Breast epithelium (tissue), 4 donors: ENCODE measurements around the gene GAD2. TPM values are rescaled to one million over a fixed set of nuclear protein-coding genes. Genes with fewer than 3 reads are reported as not detected.
A peak's percentile ranks its signal among the peaks of the same experiment; 100 is the strongest.
"Not testable (repeated sequence)": the region's sequence is repeated elsewhere in the genome, so short reads cannot be mapped to it uniquely, and the experiment has no call there.

Experiments
- DNase-seq, 2 donors: peaks; one replicate each; pipeline ENCODE4 v3.0.0-alpha.2; 2019; ENCODE audit warnings: low spot score in 2 of 2
- H3K27ac ChIP-seq, 2 donors: fragments of 200-600 bp; sonication (generic) in 1 of 2; one replicate each; pipeline ENCODE4 v1.5.1; 2016 to 2019; ENCODE audit warnings: mild to moderate bottlenecking in 1 of 2
- H3K27me3 ChIP-seq, 2 donors: fragments of 200-600 bp; sonication (generic) in 1 of 2; one replicate each; pipeline versions ENCODE4 v1.5.1 to v1.6.0; 2017 to 2019; ENCODE audit warnings: control low read depth in 1 of 2, mild to moderate bottlenecking in 1 of 2
- H3K36me3 ChIP-seq: fragments of 200-600 bp; one replicate; pipeline ENCODE4 v1.5.1; 2019
- H3K4me1 ChIP-seq, 2 donors: fragments of 200-600 bp; sonication (generic); one replicate each; pipeline ENCODE4 v1.5.1; 2016 to 2019; ENCODE audit warnings: control low read depth in 1 of 2
- H3K4me3 ChIP-seq, 3 donors: fragments of 200-600 bp; sonication (generic); 1 replicate in 2 of 3; 2 replicates in 1 of 3; pipeline ENCODE4 v1.5.1; 2016 to 2019; ENCODE audit warnings: mild to moderate bottlenecking in 3 of 3, moderate library complexity in 2 of 3
- H3K9me3 ChIP-seq, 2 donors: fragments of 200-600 bp; sonication (generic) in 1 of 2; one replicate each; pipeline ENCODE4 v1.5.1; 2016 to 2019; ENCODE audit warnings: control low read depth in 1 of 2
- POLR2A ChIP-seq: fragments of 450-650 bp; IDR thresholded peaks from one replicate; pipeline ENCODE4 v1.6.1; 2016; ENCODE audit warnings: antibody characterized with exemption, mild to moderate bottlenecking, moderate library complexity
- POLR2AphosphoS5 ChIP-seq, 3 donors: sonication (generic); formaldehyde crosslinking; IDR thresholded peaks; one replicate each; pipeline ENCODE4 v1.6.1; 2017; ENCODE audit warnings: antibody characterized with exemption in 3 of 3
- intact Hi-C: fragments of 100-400 bp; cut with DNase I; formaldehyde crosslinking; loops from one replicate; pipeline ENCODE4 v1.15.1; 2023; ENCODE audit warnings: low total_unique reads
- total RNA-seq, 3 donors: library from RNA; depleted of rRNA; stranded (reverse); fragments of >200 nt; gene quantifications; one replicate each; pipeline ENCODE4 v1.1.0, GENCODE V29; 2016
- TF ChIP-seq, protein P1 (sequence below), 3 donors: fragments of 450-650 bp; IDR thresholded peaks; one replicate each; pipeline ENCODE4 v1.5.1; 2016 to 2017; ENCODE audit warnings: antibody characterized with exemption in 3 of 3, mild to moderate bottlenecking in 3 of 3, moderate library complexity in 3 of 3

Gene GAD2
- total RNA-seq, 3 donors from 2014 or later: not detected

- H3K4me3 ChIP-seq: no peak overlapping the region
- no peaks in the 10 kb centered on the region for H3K27me3 ChIP-seq
- peaks cover 0 to 16% of the 10 kb centered on the region in 2 donors for H3K9me3 ChIP-seq
- no peaks in the 10 kb centered on the region for H3K4me1 ChIP-seq
- intact Hi-C loops: no loop called here
- DNase-seq: no peak
- H3K27ac ChIP-seq: no peak overlapping the region
- TF ChIP-seq POLR2AphosphoS5 (IDR thresholded peaks at IDR 0.05): no peak
- TF ChIP-seq POLR2A: no peak
- TF ChIP-seq, protein P1, sequence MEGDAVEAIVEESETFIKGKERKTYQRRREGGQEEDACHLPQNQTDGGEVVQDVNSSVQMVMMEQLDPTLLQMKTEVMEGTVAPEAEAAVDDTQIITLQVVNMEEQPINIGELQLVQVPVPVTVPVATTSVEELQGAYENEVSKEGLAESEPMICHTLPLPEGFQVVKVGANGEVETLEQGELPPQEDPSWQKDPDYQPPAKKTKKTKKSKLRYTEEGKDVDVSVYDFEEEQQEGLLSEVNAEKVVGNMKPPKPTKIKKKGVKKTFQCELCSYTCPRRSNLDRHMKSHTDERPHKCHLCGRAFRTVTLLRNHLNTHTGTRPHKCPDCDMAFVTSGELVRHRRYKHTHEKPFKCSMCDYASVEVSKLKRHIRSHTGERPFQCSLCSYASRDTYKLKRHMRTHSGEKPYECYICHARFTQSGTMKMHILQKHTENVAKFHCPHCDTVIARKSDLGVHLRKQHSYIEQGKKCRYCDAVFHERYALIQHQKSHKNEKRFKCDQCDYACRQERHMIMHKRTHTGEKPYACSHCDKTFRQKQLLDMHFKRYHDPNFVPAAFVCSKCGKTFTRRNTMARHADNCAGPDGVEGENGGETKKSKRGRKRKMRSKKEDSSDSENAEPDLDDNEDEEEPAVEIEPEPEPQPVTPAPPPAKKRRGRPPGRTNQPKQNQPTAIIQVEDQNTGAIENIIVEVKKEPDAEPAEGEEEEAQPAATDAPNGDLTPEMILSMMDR (IDR thresholded peaks at IDR 0.05): peak in 2 of 3 donors; percentile 38 to 59
- H3K36me3 ChIP-seq: no peaks in the 10 kb centered on the region
Observed at GRCh38 chr10:26334932-26335573, 118.5 kb downstream of the GAD2 start.

GRCh38 chr10:26335574-26336093, 119.1 kb downstream of the GAD2 start:
- TF ChIP-seq POLR2AphosphoS5 (IDR thresholded peaks at IDR 0.05) (no peak), POLR2A (no peak)
- TF ChIP-seq, protein P1 (IDR thresholded peaks at IDR 0.05): no peak
- Histone ChIP-seq H3K9me3 (peaks cover 0 to 16% of the 10 kb centered on the region in 2 donors), H3K36me3 (no peaks in the 10 kb centered on the region), H3K4me1 (no peaks in the 10 kb centered on the region), H3K4me3 (no peak overlapping the region), H3K27me3 (no peaks in the 10 kb centered on the region), H3K27ac (no peak overlapping the region)
- intact Hi-C loops: no loop called here
- no peak for DNase-seq

GRCh38 chr10:26336979-26337378, 120.4 kb downstream of the GAD2 start:
- no peaks in the 10 kb centered on the region for H3K4me1 ChIP-seq
- TF ChIP-seq, protein P1 (IDR thresholded peaks at IDR 0.05): no peak
- TF ChIP-seq POLR2A (no peak), POLR2AphosphoS5 (IDR thresholded peaks at IDR 0.05) (no peak)
- H3K27ac ChIP-seq: no peak overlapping the region
- H3K9me3 ChIP-seq: peaks cover 0 to 16% of the 10 kb centered on the region in 2 donors
- no peaks in the 10 kb centered on the region for H3K27me3 ChIP-seq
- DNase-seq: no peak
- H3K36me3 ChIP-seq: no peaks in the 10 kb centered on the region
- intact Hi-C loops: no loop called here
- H3K4me3 ChIP-seq: no peak overlapping the region

GRCh38 chr10:26341701-26342100, 125.1 kb downstream of the GAD2 start:
- DNase-seq: no peak
- no peak overlapping the region for H3K4me3 ChIP-seq
- H3K36me3 ChIP-seq: no peaks in the 10 kb centered on the region
- no peaks in the 10 kb centered on the region for H3K4me1 ChIP-seq
- H3K27me3 ChIP-seq: no peaks in the 10 kb centered on the region
- H3K9me3 ChIP-seq: no peaks in the 10 kb centered on the region
- intact Hi-C loops: no loop called here
- TF ChIP-seq POLR2A (no peak), POLR2AphosphoS5 (IDR thresholded peaks at IDR 0.05) (no peak)
- TF ChIP-seq, protein P1 (IDR thresholded peaks at IDR 0.05): no peak
- H3K27ac ChIP-seq: no peak overlapping the region

DNA sequence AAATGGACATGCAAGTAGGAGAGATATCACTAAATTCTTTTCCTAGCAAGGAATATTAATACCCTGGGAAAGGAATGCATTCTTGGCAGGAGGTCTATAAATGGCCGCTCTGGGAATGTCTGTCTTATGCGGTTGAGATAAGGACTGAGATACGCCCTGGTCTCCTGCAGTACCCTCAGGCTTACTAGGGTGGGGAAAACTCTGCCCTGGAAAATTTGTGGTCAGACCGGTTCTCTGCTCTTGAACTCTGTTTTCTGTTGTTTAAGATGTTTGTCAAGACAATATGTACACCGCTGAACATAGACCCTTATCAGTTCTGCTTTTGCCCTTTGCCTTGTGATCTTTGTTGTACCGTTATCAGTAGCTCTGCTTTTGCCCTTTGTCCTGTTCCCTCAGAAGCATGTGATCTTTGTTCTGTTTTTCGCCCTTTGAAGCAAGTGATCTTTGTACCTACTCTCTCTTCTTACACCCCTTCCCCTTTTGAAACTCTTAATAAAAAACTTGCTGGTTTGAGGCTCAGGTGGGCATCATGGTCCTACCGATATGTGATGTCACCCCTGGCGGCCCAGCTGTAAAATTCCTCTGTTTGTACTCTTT, 132.3 kb downstream of the GAD2 start:
- H3K27me3 ChIP-seq, H3K27ac ChIP-seq, H3K36me3 ChIP-seq, intact Hi-C loops, H3K9me3 ChIP-seq, DNase-seq, H3K4me3 ChIP-seq, H3K4me1 ChIP-seq: not testable (repeated sequence)

Other genes with a start within 250 kb of the GAD2 start
- 10 to 100 TPM in 1 of 3 donors, 1 to 10 TPM in 2; 3.5 to 30.1 (median 6.2) TPM for gene APBB1IP, start 221.6 kb downstream of the GAD2 start, total RNA-seq